ENCODE results near the gene MAN1A1.
A peak's percentile ranks its signal among the peaks of the same experiment; 100 is the strongest.

Gene MAN1A1

GRCh38 chr6:119264854-119265397 lies 84.6 kb downstream of the MAN1A1 start:
- no peak for DNase-seq

GRCh38 chr6:119262612-119263011 lies 86.9 kb downstream of the MAN1A1 start:
- DNase-seq, result no peak

GRCh38 chr6:119261944-119262284 lies 87.6 kb downstream of the MAN1A1 start:
- DNase-seq, result no peak

GRCh38 chr6:119259027-119259426 lies 90.5 kb downstream of the MAN1A1 start:
- DNase-seq, result no peak

- DNase-seq, result no peak
Measured at GRCh38 chr6:119257726-119258125, 91.8 kb downstream of the MAN1A1 start.

GRCh38 chr6:119256978-119257462 lies 92.5 kb downstream of the MAN1A1 start:
- DNase-seq, result peak in 1 of 2 donors; percentile 33

GRCh38 chr6:119256392-119256791 lies 93.2 kb downstream of the MAN1A1 start:
- DNase-seq, result no peak

- DNase-seq, result peak in 1 of 2 donors; percentile 26
Measured at GRCh38 chr6:119255492-119255891, 94.1 kb downstream of the MAN1A1 start.

GRCh38 chr6:119250036-119250435 lies 99.5 kb downstream of the MAN1A1 start:
- no peak for DNase-seq

- no peak for DNase-seq
Measured at GRCh38 chr6:119249319-119249718, 100.2 kb downstream of the MAN1A1 start.

- no peak for DNase-seq
Measured at GRCh38 chr6:119247504-119247903, 102.1 kb downstream of the MAN1A1 start.

GRCh38 chr6:119243657-119244056 lies 105.9 kb downstream of the MAN1A1 start:
- no peak for DNase-seq

GRCh38 chr6:119243037-119243436 lies 106.5 kb downstream of the MAN1A1 start:
- DNase-seq, result no peak

GRCh38 chr6:119241540-119242309 lies 107.8 kb downstream of the MAN1A1 start:
- DNase-seq, result no peak

GRCh38 chr6:119241111-119241465 lies 108.5 kb downstream of the MAN1A1 start:
- DNase-seq, result no peak

- no peak for DNase-seq
Measured at GRCh38 chr6:119240257-119241110, 109.1 kb downstream of the MAN1A1 start.

- DNase-seq, result no peak
Measured at GRCh38 chr6:119237177-119237715, 112.3 kb downstream of the MAN1A1 start.

- DNase-seq, result no peak
Measured at GRCh38 chr6:119234941-119235340, 114.6 kb downstream of the MAN1A1 start.

GRCh38 chr6:119234457-119234856 lies 115.1 kb downstream of the MAN1A1 start:
- DNase-seq, result no peak

GRCh38 chr6:119233312-119233984 lies 116.1 kb downstream of the MAN1A1 start:
- no peak for DNase-seq

GRCh38 chr6:119231394-119231793 lies 118.2 kb downstream of the MAN1A1 start:
- DNase-seq, result no peak

GRCh38 chr6:119230160-119230559 lies 119.4 kb downstream of the MAN1A1 start:
- DNase-seq, result no peak

GRCh38 chr6:119227377-119227776 lies 122.2 kb downstream of the MAN1A1 start:
- no peak for DNase-seq

Data from CD4-positive, alpha-beta T cell treated with Interferon alpha-2 for 1 hour (primary cell).